Skeletal muscle tissue (tissue), 4 donors: ENCODE measurements around the gene ZNF212. TPM values are rescaled to one million over a fixed set of nuclear protein-coding genes. Genes with fewer than 3 reads are reported as not detected.
A peak's percentile ranks its signal among the peaks of the same experiment; 100 is the strongest.

ENCODE experiments used
- H3K27ac ChIP-seq: one replicate; pipeline ENCODE4 v1.7.0; 2013; ENCODE audit warnings: mild to moderate bottlenecking, low read depth, low read length, inconsistent platforms
- H3K27me3 ChIP-seq, 3 donors: one replicate each; pipeline ENCODE4 v1.7.0; 2013; ENCODE audit warnings: low read length in 3 of 3; ENCODE audit not compliant: control insufficient read depth in 3 of 3, insufficient read depth in 3 of 3
- H3K36me3 ChIP-seq, 3 donors: one replicate each; pipeline ENCODE4 v1.7.0; 2013; ENCODE audit warnings: low read length in 3 of 3; ENCODE audit not compliant: control insufficient read depth in 3 of 3, insufficient read depth in 3 of 3
- H3K4me1 ChIP-seq, 3 donors: one replicate each; pipeline ENCODE4 v1.7.0; 2013; ENCODE audit warnings: low read length in 3 of 3, mild to moderate bottlenecking in 3 of 3; ENCODE audit not compliant: control insufficient read depth in 3 of 3, insufficient read depth in 3 of 3
- H3K4me3 ChIP-seq, 3 donors: one replicate each; pipeline ENCODE4 v1.7.0; 2013; ENCODE audit warnings: low read length in 3 of 3
- H3K9ac ChIP-seq, 3 donors: one replicate each; pipeline ENCODE4 v1.7.0; 2013; ENCODE audit warnings: low read length in 3 of 3, mild to moderate bottlenecking in 3 of 3, moderate library complexity in 2 of 3, low read depth in 1 of 3
- H3K9me3 ChIP-seq, 3 donors: one replicate each; pipeline ENCODE4 v1.7.0; 2013; ENCODE audit warnings: low read length in 3 of 3; ENCODE audit not compliant: control insufficient read depth in 3 of 3
- total RNA-seq: library from RNA; depleted of rRNA; stranded (reverse); fragments of >200 nt; gene quantifications from one replicate; pipeline ENCODE4 v1.2.3, GENCODE V29; 2014
- donor health status: Osteomylitis.

ZNF212 gene
- total RNA-seq, 1 donor from 2014 or later: 4.2 TPM

- Histone ChIP-seq H3K27me3 (no peaks in the 10 kb centered on the region), H3K36me3 (peaks cover 30 to 40% (median 35%) of the 10 kb centered on the region in 3 donors), H3K9me3 (no peaks in the 10 kb centered on the region)
Observed at GRCh38 chr7:149289856-149290255, 50.4 kb downstream of the ZNF212 start.

GRCh38 chr7:149291036-149291780, 51.8 kb downstream of the ZNF212 start:
- H3K27me3 ChIP-seq: no peaks in the 10 kb centered on the region
- H3K9me3 ChIP-seq: no peaks in the 10 kb centered on the region
- H3K9ac ChIP-seq: no peak overlapping the region
- peaks cover 33 to 52% (median 39%) of the 10 kb centered on the region in 3 donors for H3K36me3 ChIP-seq
- peaks cover 0 to 2% (median 1%) of the 10 kb centered on the region in 3 donors for H3K4me1 ChIP-seq
- H3K4me3 ChIP-seq: no peak overlapping the region
- no peak overlapping the region for H3K27ac ChIP-seq

More at GRCh38 chr7:149289856-149290255, 50.4 kb downstream of the ZNF212 start:
- H3K9ac ChIP-seq: peak overlapping the region in 1 of 3 donors; percentile 25
- no peak overlapping the region for H3K4me3 ChIP-seq
- no peak overlapping the region for H3K27ac ChIP-seq
- H3K4me1 ChIP-seq: peaks cover 9 to 14% (median 12%) of the 10 kb centered on the region in 3 donors

GRCh38 chr7:149291781-149292461, 52.5 kb downstream of the ZNF212 start:
- Histone ChIP-seq H3K4me1 (no peaks in the 10 kb centered on the region), H3K27me3 (no peaks in the 10 kb centered on the region), H3K36me3 (peaks cover 33 to 52% (median 39%) of the 10 kb centered on the region in 3 donors), H3K9me3 (no peaks in the 10 kb centered on the region), H3K4me3 (no peak overlapping the region), H3K27ac (no peak overlapping the region), H3K9ac (no peak overlapping the region)

- no peaks in the 10 kb centered on the region for H3K9me3 ChIP-seq
- H3K36me3 ChIP-seq: peaks cover 32 to 52% (median 39%) of the 10 kb centered on the region in 3 donors
- no peak overlapping the region for H3K4me3 ChIP-seq
- no peak overlapping the region for H3K9ac ChIP-seq
- H3K27ac ChIP-seq: no peak overlapping the region
- no peaks in the 10 kb centered on the region for H3K4me1 ChIP-seq
- H3K27me3 ChIP-seq: no peaks in the 10 kb centered on the region
Observed at GRCh38 chr7:149292462-149292823, 53.0 kb downstream of the ZNF212 start.

- Histone ChIP-seq H3K9ac (no peak overlapping the region), H3K9me3 (peaks cover 0 to 3% (median 0%) of the 10 kb centered on the region in 3 donors), H3K27ac (no peak overlapping the region), H3K27me3 (no peaks in the 10 kb centered on the region), H3K36me3 (peaks cover 27 to 46% (median 36%) of the 10 kb centered on the region in 3 donors), H3K4me1 (no peaks in the 10 kb centered on the region), H3K4me3 (no peak overlapping the region)
Observed at GRCh38 chr7:149293338-149293737, 53.9 kb downstream of the ZNF212 start.

GRCh38 chr7:149293946-149294633, 54.6 kb downstream of the ZNF212 start:
- Histone ChIP-seq H3K36me3 (peaks cover 26 to 45% (median 33%) of the 10 kb centered on the region in 3 donors), H3K4me1 (no peaks in the 10 kb centered on the region), H3K9ac (no peak overlapping the region), H3K27me3 (no peaks in the 10 kb centered on the region), H3K4me3 (no peak overlapping the region), H3K9me3 (peaks cover 0 to 4% (median 0%) of the 10 kb centered on the region in 3 donors), H3K27ac (no peak overlapping the region)

- H3K27me3 ChIP-seq: no peaks in the 10 kb centered on the region
- no peak overlapping the region for H3K9ac ChIP-seq
- H3K36me3 ChIP-seq: peaks cover 21 to 39% (median 32%) of the 10 kb centered on the region in 3 donors
- peaks cover 0 to 4% (median 0%) of the 10 kb centered on the region in 3 donors for H3K9me3 ChIP-seq
- no peaks in the 10 kb centered on the region for H3K4me1 ChIP-seq
- H3K27ac ChIP-seq: no peak overlapping the region
- H3K4me3 ChIP-seq: no peak overlapping the region
Observed at GRCh38 chr7:149294634-149295480, 55.4 kb downstream of the ZNF212 start.

- Histone ChIP-seq H3K4me1 (no peaks in the 10 kb centered on the region), H3K27ac (no peak overlapping the region), H3K9ac (no peak overlapping the region), H3K36me3 (peaks cover 21 to 35% (median 28%) of the 10 kb centered on the region in 3 donors), H3K27me3 (no peaks in the 10 kb centered on the region), H3K9me3 (peaks cover 0 to 4% (median 0%) of the 10 kb centered on the region in 3 donors), H3K4me3 (no peak overlapping the region)
Observed at GRCh38 chr7:149295481-149295850, 56.0 kb downstream of the ZNF212 start.

GRCh38 chr7:149296368-149296767, 56.9 kb downstream of the ZNF212 start:
- Histone ChIP-seq H3K9me3 (peaks cover 0 to 4% (median 0%) of the 10 kb centered on the region in 3 donors), H3K4me1 (no peaks in the 10 kb centered on the region), H3K36me3 (peaks cover 21 to 35% (median 28%) of the 10 kb centered on the region in 3 donors), H3K27me3 (no peaks in the 10 kb centered on the region), H3K27ac (no peak overlapping the region), H3K9ac (no peak overlapping the region), H3K4me3 (no peak overlapping the region)
